HG02623 (cell line): Measurements from ENCODE around the gene AP3B1.

Experiments
- ATAC-seq: cut with Tn5 transposase; IDR thresholded peaks from one replicate; pipeline ENCODE4 v1.9.1; 2021; ENCODE audit warnings: moderate library complexity; ENCODE audit not compliant: unreplicated experiment

The AP3B1 gene

GRCh38 chr5:77981820-77982219, 312.7 kb downstream of the AP3B1 start:
- ATAC-seq: no peak

- ATAC-seq: no peak
These were observed 319.9 kb downstream of the AP3B1 start for GRCh38 chr5:77974576-77974975.

- ATAC-seq: no peak
These were observed 321.3 kb downstream of the AP3B1 start for GRCh38 chr5:77973253-77973609.

- peak; percentile 65 for ATAC-seq
These were observed 321.8 kb downstream of the AP3B1 start for GRCh38 chr5:77972469-77973252.

GRCh38 chr5:77971776-77972468, 322.6 kb downstream of the AP3B1 start:
- ATAC-seq: no peak

- no peak for ATAC-seq
These were observed 323.6 kb downstream of the AP3B1 start for GRCh38 chr5:77970891-77971290.

GRCh38 chr5:77963795-77964194, 330.7 kb downstream of the AP3B1 start:
- ATAC-seq: no peak

GRCh38 chr5:77960863-77961396, 333.6 kb downstream of the AP3B1 start:
- no peak for ATAC-seq

GRCh38 chr5:77960305-77960704, 334.2 kb downstream of the AP3B1 start:
- no peak for ATAC-seq

- ATAC-seq: no peak
These were observed 335.7 kb downstream of the AP3B1 start for GRCh38 chr5:77958642-77959330.

- no peak for ATAC-seq
These were observed 336.5 kb downstream of the AP3B1 start for GRCh38 chr5:77957931-77958521.

GRCh38 chr5:77957516-77957915, 337.0 kb downstream of the AP3B1 start:
- ATAC-seq: no peak

- ATAC-seq: no peak
These were observed 337.4 kb downstream of the AP3B1 start for GRCh38 chr5:77957081-77957480.

- ATAC-seq: no peak
These were observed 338.9 kb downstream of the AP3B1 start for GRCh38 chr5:77955577-77955976.

- ATAC-seq: no peak
These were observed 341.1 kb downstream of the AP3B1 start for GRCh38 chr5:77953374-77953773.

- no peak for ATAC-seq
These were observed 341.8 kb downstream of the AP3B1 start for GRCh38 chr5:77952636-77953212.
